Suppressor macrophage (primary cell): ENCODE data around the gene CREG1.
"Not testable (repeated sequence)": the region's sequence is repeated elsewhere in the genome, so short reads cannot be mapped to it uniquely, and the experiment has no call there.

Experiments
- DNase-seq, 4 experiments: peaks; one replicate each; pipeline ENCODE4 v3.0.0-alpha.2; 2020 to 2022

CREG1 gene

DNA sequence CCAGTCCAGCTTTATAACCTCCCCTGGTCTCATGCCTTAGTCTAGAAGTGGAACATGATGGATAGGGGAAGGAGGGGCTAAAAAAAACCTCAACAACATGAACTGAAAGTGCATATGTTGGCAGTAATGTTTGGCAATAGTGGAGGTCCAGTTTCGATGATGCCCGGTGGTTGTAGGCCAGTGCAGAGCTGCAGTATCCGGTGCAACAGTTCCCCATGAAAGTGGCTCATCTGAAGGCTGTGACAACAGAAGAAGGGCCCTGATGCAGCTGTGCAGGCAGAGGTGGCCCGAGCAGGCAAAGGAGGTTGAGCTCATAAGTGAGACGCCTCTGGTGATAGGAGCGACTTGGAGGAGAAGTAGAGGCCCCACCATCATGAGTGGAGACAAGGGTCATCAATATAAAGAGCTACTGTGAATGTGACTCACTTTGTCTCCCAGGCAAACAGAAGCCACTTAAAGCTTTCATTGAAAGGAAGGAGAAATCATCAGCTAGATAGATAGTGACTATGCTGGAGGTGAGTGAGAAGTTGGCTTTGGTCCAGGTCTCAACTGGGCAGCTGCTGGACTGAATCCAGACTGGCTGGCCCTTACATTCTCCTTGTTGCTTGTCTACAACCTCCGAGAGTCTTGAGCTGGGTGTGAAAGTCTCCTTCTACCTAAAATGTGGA is 10.2 kb upstream of the CREG1 start:
- DNase-seq: peak; percentile 87 to 95 (median 92)

DNA sequence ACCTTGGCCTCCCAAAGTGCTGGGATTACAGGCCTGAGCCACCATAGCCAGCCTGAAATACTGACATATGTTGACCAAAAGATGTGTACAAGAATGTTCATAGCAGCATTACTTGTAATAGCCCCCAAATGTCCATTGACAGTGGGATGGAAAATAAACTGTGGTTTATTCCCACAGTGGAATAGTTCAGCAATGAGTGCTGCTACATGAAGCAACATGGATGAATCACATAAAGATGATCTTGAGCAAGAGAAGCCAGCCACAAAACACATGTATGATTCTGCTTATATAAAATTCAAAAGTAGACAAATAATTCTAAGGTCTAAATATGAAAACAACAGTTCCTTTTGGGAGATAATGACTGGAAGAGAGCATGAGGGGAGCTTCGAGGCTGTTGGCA is 9.1 kb upstream of the CREG1 start:
- peak in 2 of 4 experiments; percentile 64 to 69 for DNase-seq

DNA sequence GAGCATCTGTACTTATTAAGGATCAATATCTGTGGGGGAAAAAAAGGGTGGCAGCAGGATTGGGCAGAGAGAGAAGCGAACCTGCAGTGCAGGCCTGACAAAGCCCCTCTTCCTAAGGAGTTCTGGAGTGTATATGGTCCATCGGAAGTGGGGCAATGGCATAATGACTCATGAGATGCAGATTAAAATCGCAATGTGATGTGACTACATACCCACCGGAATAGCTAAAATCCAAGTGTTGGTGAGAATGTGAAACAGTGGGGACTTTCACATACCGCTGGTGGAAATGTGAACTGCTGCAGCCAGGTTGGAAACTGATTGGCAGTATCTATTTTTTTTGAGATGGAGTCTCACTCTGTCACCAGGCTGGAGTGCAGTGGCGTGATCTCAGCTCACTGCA is 8.2 kb upstream of the CREG1 start:
- DNase-seq: no peak

DNA sequence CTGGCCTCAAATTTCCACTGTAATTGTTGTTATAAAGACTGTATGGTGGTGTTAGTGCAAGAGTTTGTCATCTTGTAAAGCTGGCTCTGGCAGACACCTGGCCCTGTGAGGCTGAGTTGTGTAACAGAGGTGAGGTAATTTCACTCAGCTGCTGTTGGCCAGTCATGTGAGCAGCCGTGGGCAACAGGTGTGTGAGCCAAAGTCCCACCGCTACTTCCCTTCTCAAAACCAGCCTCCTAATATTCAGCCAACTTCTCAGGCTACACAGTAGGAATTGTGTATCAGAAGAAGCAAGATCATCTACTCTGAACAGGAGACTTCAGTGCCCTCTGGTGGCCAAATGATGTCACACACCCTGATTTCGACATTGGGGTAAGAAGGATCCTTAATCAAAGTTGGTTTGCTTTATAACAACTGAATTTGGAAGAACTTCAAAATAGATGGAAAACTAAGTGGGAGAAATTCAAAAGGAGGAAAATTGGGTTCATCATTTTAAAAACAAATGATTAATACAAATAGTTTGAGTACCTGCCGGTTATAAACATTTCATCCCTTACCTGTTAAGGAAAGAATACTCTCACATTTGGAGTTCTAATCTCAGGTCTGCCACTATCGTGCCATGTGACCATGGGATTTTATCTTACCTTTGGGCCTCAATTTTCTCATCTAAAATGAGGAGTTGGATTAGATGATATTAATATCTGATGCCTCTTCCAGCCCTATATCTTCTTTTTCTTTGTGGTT is 2.6 kb upstream of the CREG1 start:
- peak; percentile 88 to 93 (median 90) for DNase-seq

DNA sequence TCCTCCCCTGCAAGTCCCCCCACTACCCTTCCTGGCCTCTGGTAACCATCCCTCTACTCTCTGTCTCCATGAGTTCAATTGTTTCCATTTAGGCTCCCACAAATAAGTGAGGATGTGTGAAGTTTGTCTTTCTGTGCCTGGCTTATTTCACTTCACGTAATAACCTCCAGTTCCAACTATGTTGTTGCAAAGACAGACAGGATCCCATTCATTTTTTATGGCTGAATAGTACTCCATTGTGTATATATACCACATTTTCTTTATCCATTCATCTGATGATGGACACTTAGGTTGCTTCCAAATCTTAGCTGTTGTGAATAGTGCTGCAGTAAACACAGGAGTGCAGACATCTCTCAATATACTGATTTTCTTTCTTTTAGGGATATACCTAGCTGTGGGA is 1.5 kb upstream of the CREG1 start:
- DNase-seq: not testable (repeated sequence)

DNA sequence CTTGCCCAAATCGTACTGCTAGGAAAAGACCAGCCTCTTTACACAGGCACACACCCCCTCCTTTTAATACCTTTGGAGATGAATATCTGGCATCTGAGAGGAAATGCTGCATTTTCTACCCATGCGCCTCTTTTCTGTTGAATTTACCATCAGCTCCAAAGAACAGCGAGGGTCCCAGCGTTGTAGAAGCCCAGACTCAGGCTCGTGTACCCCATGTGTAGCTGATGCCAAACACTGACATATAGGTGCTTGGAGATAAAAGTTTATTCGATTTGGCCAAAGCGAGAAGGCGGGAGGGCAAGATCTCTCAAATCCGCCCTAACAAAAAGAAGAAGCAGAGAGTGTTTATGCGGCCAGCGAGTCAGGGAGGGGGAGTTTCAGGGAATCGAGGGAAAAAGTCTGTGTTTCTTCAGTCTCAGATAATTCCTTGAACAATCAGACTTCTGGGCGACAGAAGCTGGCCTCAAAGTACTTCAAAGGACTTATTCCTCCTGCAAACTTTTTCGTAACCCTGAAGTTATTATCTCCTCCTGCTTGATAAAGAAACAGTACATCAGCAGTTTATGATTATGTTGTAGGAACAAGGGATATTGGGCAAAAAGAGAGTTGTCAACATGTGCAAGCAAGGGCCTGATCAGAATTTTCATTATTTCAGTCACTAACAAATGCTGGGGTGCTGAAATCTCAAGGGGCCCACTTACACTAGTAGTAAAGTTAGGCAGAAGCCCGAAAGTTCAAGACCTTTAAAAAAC is 642 bp upstream of the CREG1 start:
- DNase-seq: peak in 3 of 4 experiments; percentile 46 to 63 (median 54)

DNA sequence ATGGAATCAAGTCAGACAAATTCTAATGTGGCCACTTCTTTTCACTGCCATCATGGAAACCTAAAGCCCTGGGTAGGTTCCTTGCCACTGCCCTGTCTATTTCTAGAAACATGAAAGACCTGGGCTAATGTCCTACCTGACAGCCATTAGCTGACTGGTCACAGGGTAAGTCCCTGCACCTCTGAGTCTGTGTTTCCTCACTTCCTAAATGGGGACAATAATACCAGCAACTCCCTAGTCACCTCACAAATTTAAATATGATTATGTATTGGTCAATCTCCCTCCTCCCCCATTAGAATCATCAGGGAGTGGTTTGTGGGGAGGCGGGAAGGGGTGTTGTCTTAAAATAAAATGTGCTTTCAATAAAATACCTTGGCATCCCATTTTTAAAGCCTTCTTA is 2.2 kb downstream of the CREG1 start:
- peak in 3 of 4 experiments; percentile 49 to 66 (median 65) for DNase-seq

DNA sequence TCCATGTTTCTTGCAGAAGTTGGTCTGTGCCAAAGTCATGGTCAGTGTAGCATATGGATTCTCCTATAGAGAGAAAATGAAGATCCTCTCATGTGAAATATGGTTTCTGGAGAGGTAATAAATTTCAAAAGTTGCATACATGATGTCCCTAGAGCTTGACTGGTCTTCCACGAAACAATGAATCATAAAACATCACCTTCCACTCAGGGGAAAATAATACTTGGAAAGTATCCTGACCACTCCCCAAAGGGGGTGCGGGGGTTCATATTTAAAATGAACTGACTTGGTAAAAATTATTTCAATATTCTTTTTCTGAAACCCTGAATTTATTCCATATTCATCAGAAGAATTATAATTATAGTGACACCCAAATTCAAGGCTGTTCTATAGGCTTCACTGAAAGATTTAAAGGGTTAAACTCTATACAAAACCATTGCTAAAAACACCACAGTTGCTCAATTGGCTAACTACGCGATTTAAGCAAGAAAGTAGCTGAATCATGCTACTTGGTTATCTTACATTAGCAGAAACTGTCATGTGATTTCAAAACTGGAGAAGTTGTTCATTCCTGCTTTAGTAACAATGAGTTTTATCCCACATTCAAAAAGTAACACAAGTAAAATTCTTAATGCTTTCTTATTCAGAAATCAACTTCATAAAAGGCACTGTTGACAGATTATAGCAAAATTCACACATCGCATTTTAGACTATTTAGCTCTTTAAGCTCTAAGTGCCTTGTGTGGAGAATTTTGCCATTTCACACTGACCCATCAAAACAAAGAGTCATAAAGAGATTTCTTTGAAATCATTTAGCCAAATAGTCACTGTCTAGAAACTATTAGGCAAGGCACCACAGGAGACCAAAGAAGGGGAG is 5.3 kb downstream of the CREG1 start:
- peak; percentile 61 to 94 (median 78) for DNase-seq

DNA sequence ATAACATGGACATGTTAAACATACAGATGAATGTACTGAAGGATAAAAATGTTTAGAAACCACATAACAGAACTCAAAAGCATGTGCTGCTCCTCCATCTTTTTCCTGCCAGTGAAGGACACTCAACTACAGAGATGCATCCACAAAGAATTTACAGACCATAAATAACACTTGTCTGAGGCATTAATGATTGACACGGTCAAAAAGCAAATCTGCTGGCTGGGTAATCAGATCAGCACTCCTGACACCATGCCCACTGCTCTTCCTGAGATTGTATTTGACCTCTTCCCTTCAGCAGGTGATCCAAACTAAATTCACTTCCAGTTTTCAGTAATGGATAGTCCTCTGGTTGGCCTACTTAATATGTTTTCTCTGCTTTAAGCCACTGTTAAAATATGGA is 6.6 kb downstream of the CREG1 start:
- no peak for DNase-seq

DNA sequence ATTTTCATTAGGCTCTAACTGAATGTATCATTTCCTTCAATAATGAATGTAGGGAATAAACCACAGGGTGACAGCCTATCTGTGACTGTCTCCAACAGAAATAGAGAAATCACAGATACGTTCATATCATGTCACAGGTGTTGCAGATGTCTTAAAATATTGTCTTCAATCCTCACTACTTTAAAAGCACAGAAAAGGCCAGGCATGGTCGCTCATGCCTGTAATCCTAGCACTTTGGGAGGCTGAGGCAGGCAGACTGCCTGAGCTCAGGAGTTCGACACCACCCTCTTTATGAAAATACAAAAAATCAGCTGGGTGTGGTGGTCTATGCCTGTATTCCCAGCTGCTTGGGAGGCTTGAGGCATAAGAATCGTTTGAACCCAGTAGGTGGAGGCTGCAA is 8.2 kb downstream of the CREG1 start:
- DNase-seq: no peak

DNA sequence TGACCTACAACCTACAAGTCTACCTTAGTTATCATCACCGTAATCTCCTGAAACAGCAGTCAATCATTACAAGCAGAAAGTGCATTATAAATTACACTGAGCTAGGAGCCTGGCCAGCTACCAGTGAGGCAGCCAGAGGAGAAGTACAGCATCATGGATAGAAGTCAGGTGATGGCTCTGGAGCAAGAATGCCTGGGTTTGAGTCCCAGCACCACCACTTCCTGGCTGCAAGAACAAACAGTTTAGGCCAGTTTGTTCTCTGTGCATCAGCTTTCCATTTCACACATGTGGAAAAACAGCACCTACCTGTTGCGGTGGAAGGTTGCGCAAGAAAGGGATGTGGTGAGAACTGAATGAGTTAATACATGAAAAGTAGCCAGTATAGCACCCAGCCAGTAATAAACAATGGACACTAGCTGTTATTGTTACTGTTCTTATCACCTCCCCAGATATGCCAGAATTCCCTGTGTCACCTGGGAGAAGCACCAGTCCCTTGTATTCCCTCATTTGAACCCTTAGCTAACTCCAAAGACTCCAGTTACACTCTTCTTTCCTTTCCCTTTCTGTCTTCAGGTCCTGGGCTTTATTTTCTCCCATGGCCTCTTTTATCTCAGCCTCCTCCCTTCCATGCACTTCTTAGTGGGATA is 9.0 kb downstream of the CREG1 start:
- DNase-seq: peak in 1 of 4 experiments; percentile 22

DNA sequence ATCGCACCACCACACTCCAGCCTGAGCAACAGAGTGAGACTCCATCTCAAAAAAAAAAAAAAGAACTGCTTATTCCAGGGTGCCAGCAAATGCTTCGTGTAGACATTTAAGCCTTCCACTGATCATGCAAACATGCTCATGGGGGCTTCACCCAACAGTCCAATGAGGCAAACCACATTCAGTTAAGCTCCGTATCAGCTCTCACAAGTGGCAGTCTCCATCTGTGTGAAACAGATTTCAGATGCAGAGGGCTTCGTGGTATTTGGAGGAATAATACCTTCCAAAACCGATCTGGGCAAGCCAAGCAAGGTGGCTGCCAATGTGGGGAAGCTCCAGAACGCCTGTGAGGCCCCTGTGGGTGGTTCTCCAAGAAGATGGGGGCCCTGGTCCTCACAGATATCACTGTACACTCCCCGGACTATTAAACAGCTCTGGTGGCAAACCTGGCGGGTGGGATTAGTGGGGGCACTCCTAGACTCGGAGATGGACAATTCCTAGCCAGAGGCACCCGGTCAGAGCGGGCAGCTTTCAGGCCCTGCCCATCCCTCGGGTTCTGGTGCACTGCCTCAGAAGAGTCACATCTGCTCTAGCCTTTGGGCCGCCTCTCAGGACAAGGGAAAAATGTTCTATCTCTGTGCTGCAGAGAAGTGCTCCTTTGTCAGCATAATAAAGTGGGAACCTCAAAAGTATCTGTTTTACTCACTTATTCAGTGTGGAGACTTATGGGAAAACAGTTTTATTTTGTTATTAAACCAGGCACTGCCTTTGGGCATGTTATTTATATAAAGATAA is 10.2 kb downstream of the CREG1 start:
- DNase-seq: no peak

DNA sequence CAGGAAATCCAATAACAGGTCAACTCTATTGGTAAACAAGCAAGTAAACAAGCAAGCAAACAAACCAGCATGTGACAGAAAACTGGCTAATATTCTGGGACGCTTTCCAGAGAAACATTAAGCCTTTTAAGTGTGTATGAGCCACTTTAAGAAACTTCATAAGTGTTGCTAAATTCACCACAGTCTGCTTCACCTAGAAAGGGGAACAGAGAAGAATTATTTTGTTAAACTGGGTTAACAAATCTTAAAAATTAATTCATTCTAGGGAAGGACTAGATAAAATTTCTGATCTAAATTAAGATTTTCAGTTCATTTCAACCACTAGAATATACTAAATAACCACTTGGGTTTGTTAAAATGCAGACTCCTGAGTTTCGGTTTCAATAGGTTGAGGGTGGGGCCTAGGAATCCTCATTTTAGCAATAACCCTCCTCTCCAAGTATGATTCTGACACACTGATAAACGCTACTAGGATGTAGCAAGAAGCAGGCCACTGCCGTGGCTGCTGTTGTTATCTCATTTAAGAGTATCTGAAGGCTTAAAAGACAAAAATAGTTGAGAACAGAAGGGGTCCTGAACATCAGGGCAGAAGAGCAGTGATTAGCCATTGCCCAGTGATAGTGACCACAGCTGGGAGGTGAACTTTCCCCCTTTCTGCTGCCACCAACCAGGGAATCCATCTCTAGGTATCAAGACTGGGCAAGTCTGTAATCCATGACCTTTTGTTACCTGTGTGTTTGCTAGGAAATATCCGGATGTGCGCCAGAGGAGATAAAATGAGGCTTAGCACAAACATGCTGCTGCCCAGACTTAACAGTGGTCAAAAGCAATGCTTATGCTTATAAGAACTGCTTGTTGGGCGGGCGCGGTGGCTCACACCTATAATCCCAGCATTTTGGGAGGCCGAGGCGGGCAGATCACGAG is 11.2 kb downstream of the CREG1 start:
- peak in 2 of 4 experiments; percentile 47 to 53 for DNase-seq

DNA sequence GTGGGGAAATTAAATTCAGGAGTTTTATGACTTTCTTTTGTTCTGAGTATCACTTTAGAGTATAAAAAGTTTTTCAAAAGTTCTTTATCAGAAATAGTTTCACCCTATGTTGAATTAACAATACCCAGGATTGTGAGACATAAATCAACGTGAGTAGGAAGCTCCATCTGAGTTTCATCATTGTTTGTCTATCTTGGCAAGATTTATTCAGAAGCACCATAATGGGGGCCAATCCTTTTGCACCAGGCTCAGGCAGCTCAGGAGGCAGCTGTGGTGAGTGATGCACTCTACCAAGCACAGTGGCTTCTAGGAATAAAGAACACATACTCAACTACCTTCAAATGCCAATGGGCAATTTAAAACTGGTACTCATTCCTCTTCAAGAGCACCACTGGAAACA is 12.0 kb downstream of the CREG1 start:
- DNase-seq: peak in 1 of 4 experiments; percentile 23

DNA sequence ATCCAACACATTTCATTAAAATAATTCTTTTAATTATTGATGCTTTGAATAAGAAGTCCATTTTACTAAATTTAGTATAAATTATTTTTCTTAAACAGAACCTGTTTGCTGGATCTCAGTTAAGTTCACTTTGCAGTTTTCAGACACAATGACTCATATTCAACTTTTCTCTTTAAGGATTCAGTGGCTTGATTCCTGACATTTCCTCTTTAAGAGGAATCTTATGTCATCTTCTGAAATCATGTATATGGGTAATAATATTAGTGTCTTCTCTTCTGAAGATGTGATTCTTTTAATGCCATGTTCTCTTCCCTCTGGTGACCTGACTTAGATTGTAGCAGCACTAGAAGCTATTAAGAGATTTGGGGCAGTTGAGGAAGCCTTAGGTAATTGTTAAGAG is 12.6 kb downstream of the CREG1 start:
- peak in 2 of 4 experiments; percentile 72 to 75 for DNase-seq

DNA sequence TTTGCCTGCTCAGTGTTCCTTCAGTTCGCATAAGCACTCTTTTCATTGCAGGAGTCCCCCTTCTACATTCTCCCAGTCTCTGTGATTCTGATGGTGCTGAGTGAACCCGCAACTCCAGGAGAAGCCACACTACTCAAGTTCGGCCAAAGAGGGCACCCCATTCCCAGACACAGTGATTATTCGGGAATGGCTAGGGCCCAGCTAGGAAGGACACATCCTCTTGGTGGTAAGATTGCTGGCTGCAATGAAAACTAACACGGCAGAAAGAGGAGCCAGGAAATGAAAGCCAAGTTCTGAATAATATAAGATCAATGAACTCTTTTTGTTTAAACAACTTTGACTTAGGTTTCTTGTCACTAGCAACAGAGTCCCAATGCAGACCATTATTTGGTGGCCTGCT is 14.9 kb downstream of the CREG1 start:
- DNase-seq: no peak

DNA sequence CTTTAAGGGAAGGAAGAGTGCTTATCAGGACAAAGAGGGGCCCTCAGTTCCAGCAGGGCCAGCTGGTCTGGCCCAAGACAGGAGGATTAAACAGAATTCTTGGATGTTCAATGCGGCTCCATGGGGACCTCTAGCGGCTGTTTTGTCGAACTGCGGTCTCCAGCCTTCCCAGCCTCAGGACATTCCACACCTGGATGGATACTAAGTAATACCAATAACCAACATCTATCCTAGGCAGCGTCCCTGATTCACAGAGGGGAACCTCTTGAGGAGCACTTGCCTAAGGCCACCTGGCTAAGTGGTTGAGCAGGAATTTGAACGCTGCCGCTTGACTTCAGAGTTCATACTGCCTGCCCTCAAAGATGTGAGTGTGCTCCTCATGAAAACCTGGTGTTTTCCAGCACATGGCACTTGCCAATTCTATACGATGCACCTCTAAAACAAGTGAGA is 19.7 kb downstream of the CREG1 start:
- DNase-seq: peak; percentile 65 to 76 (median 74)

DNA sequence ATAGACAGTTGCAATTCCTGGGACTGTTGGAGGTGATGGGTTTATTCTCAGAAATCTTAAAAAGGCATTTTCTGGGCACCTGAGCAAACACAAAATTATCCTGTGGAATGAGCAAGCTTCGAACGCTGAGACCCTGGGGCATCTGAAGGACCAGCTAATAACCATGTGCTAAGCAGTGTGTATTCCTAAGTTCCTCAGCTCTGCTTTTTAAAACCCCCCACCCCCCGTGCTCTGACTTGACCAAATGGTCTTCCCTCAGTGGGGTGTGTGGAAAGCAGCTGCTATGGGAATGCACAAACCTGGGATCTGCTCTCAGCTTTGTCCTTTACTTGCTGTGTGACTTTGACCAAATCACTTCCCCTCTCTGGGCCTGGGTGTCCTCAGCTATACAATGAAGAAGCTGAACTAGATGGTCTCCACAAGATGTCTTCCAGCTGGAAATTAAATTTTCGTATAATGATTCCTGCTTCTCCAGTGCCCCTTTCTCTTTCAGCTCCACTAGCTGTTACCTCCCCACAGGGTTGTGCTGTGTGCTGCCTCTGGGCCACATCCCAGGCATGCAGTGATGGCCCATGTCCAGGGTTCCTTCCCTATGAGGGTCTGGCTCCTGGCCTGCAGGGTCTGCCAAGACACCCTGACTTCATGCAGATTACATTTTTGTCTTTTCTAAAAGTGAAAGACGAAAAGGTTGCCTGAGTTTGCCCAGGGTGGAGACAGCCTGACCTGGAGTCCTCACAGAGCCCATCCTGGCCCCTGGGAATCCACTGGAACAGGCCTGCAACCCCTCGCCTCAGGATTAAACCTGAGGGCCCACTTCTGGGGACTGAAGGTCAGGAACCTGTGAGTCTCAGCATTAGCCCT is 20.4 kb downstream of the CREG1 start:
- no peak for DNase-seq

DNA sequence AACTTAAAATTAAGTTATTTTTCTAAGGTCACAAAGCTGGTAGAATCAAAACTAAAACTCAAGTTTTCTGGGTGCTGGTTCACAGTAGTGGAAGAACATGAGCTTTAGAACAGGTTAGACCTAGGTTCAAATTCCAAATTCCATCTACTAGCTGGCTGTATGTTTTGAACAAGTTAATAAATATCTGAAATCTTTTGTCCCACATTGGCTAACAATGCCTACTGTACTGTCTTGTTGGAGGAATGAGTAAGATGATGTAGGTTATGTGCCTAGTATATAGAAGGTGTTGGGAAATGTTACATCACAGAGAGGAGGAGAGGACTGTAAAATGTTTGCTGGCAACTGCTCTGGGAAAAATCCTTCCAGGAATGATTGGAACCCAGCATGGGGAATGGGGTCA is 21.2 kb downstream of the CREG1 start:
- DNase-seq: no peak
